ENCODE data around the gene PARD3. TPM values are rescaled to one million over a fixed set of nuclear protein-coding genes. Genes with fewer than 3 reads are reported as not detected.

PARD3 gene
- total RNA-seq, 1 experiment from 2014 or later: 46.3 TPM

DNA sequence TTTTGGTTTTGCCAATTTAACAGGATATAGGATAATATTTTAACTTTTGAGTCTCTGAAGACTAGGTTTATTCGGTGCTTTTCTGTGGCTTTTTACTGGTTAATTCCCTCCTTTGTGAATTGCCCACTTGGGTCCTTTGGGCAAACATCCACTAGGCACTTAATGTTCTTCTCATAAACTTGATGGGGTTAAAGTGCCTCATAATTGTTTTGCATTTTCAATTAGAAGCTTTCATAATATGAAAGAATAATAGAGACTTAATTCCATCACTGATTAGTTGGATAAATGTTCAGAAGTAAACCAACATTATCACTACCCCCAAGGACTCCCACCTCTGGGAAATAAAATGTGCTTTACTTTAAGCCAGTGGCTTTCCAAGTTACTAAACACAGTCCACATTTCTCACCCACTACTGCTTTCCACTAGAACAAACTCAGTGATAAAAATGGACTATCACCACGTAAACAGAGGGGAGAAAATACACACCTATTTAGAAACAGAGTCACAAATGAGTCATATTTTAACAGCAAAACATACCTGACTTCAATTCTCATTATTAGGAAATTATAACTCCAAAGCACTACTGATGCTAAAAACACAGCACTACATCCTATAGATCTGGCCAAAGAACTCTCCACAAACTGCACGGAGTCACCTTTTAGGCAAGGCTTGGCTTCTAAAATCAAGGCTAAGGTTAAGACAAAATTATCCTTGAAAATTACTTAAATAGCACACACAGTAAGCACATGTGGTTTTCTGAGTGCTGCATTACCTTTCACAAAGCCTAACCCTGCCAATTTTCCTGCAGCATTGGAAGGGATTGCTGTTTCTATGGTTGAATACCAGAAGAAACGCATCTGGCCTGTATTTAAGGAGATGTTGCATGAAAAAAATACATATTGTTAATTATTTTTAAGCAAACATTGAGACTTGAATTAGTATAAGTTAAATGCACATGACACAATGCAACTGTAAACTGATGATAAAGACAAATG, 41.2 kb downstream of the PARD3 start:
- no peak overlapping the region for H3K4me3 ChIP-seq (replicated peaks in 1 of 2; ENCODE audit: low read depth in 1 of 2, low read length in 2 of 2)
- no peak overlapping the region for H2AFZ ChIP-seq (ENCODE audit: low read depth, low read length, poor library complexity, severe bottlenecking)
- H3K9me2 ChIP-seq (ENCODE audit: insufficient read depth): no peaks in the 10 kb centered on the region
- no peak overlapping the region for H3K9ac ChIP-seq (ENCODE audit: low read length)
- ATAC-seq: no peak
- CTCF ChIA-PET: no interaction called here
- no TSS peak for BruUV-seq (replicated peaks)
- H3K9me3 ChIP-seq (ENCODE audit: control insufficient read depth in 1 of 2, insufficient read depth in 1 of 2, low read depth in 1 of 2, low read length in 2 of 2): no peaks in the 10 kb centered on the region
- H3K27ac ChIP-seq (ENCODE audit: low read depth, low read length): no peak overlapping the region
- peaks cover 19 to 25% of the 10 kb centered on the region in 2 experiments for H3K4me1 ChIP-seq (ENCODE audit: control insufficient read depth in 1 of 2, insufficient read depth in 2 of 2, low read length in 2 of 2)
- no peak for TF ChIP-seq JUND (IDR thresholded peaks at IDR 0.05)
- no peak for TF ChIP-seq ZNF274 (IDR thresholded peaks at IDR 0.05; ENCODE audit: low read depth, low read length)
- TF ChIP-seq SRF (IDR thresholded peaks at IDR 0.05; ENCODE audit: low read depth): no peak
- TF ChIP-seq EZH2phosphoT487 (IDR thresholded peaks at IDR 0.05; ENCODE audit: borderline replicate concordance): no peak
- no peak for TF ChIP-seq ZFX (IDR thresholded peaks at IDR 0.05)
- TF ChIP-seq FOSL1 (IDR thresholded peaks at IDR 0.05; ENCODE audit: low read depth): no peak
- no peak for TF ChIP-seq CEBPB (IDR thresholded peaks at IDR 0.05; ENCODE audit: low read depth)
- no peak for TF ChIP-seq POLR2AphosphoS5 (IDR thresholded peaks at IDR 0.05; ENCODE audit: low read depth, low read length)
- TF ChIP-seq POLR2A (IDR thresholded peaks at IDR 0.05; ENCODE audit: borderline replicate concordance, extremely low read depth, insufficient read depth, insufficient read length): no peak
- no peak for TF ChIP-seq TCF7L2 (IDR thresholded peaks at IDR 0.05; ENCODE audit: borderline replicate concordance, extremely low read depth, insufficient read depth, insufficient read length)
- TF ChIP-seq, protein P1, sequence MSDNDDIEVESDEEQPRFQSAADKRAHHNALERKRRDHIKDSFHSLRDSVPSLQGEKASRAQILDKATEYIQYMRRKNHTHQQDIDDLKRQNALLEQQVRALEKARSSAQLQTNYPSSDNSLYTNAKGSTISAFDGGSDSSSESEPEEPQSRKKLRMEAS (IDR thresholded peaks at IDR 0.05): no peak
- no peak for TF ChIP-seq EZH2 (IDR thresholded peaks at IDR 0.05)
- no peak for TF ChIP-seq YY1 (IDR thresholded peaks at IDR 0.05; ENCODE audit: extremely low read depth, insufficient replicate concordance, low read depth, low read length)
- no peak for TF ChIP-seq EGR1 (IDR thresholded peaks at IDR 0.05; ENCODE audit: low read depth)
- TF ChIP-seq, protein P2, sequence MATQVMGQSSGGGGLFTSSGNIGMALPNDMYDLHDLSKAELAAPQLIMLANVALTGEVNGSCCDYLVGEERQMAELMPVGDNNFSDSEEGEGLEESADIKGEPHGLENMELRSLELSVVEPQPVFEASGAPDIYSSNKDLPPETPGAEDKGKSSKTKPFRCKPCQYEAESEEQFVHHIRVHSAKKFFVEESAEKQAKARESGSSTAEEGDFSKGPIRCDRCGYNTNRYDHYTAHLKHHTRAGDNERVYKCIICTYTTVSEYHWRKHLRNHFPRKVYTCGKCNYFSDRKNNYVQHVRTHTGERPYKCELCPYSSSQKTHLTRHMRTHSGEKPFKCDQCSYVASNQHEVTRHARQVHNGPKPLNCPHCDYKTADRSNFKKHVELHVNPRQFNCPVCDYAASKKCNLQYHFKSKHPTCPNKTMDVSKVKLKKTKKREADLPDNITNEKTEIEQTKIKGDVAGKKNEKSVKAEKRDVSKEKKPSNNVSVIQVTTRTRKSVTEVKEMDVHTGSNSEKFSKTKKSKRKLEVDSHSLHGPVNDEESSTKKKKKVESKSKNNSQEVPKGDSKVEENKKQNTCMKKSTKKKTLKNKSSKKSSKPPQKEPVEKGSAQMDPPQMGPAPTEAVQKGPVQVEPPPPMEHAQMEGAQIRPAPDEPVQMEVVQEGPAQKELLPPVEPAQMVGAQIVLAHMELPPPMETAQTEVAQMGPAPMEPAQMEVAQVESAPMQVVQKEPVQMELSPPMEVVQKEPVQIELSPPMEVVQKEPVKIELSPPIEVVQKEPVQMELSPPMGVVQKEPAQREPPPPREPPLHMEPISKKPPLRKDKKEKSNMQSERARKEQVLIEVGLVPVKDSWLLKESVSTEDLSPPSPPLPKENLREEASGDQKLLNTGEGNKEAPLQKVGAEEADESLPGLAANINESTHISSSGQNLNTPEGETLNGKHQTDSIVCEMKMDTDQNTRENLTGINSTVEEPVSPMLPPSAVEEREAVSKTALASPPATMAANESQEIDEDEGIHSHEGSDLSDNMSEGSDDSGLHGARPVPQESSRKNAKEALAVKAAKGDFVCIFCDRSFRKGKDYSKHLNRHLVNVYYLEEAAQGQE (IDR thresholded peaks at IDR 0.05; ENCODE audit: low read depth): no peak
- TF ChIP-seq, protein P3, sequence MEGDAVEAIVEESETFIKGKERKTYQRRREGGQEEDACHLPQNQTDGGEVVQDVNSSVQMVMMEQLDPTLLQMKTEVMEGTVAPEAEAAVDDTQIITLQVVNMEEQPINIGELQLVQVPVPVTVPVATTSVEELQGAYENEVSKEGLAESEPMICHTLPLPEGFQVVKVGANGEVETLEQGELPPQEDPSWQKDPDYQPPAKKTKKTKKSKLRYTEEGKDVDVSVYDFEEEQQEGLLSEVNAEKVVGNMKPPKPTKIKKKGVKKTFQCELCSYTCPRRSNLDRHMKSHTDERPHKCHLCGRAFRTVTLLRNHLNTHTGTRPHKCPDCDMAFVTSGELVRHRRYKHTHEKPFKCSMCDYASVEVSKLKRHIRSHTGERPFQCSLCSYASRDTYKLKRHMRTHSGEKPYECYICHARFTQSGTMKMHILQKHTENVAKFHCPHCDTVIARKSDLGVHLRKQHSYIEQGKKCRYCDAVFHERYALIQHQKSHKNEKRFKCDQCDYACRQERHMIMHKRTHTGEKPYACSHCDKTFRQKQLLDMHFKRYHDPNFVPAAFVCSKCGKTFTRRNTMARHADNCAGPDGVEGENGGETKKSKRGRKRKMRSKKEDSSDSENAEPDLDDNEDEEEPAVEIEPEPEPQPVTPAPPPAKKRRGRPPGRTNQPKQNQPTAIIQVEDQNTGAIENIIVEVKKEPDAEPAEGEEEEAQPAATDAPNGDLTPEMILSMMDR (IDR thresholded peaks at IDR 0.05 in 2 of 3, conservative IDR thresholded peaks at IDR 0.05 in 1 of 3; ENCODE audit: borderline replicate concordance in 1 of 3, insufficient read depth in 1 of 3, low read depth in 2 of 3, low read length in 2 of 3): no peak
- no peak for TF ChIP-seq RAD21 (IDR thresholded peaks at IDR 0.05; ENCODE audit: low read depth)
- TF ChIP-seq ELF1 (IDR thresholded peaks at IDR 0.05; ENCODE audit: borderline replicate concordance, low read depth): no peak
- TF ChIP-seq SP1 (IDR thresholded peaks at IDR 0.05; ENCODE audit: low read depth): no peak
- H3K27me3 ChIP-seq (ENCODE audit: insufficient read depth, low read length): no peaks in the 10 kb centered on the region
- RAD21 ChIA-PET (ENCODE audit: low non-redundant PET in 1 of 2, low total read pairs in 2 of 2, uncharacterized antibody in 2 of 2, unreplicated experiment in 2 of 2): no interaction called here
- H3K79me2 ChIP-seq (ENCODE audit: insufficient read depth, low read length): peaks cover 75% of the 10 kb centered on the region
- no peak overlapping the region for H3K4me2 ChIP-seq (ENCODE audit: low read length)
- peaks cover 4% of the 10 kb centered on the region; the same call in 1 of the 2 replicates for H4K20me1 ChIP-seq (ENCODE audit: insufficient read depth)
- DNase-seq (ENCODE audit: low read depth, low spot score): no peak
- POLR2A ChIA-PET: no interaction called here
- intact Hi-C loops (cut with micrococcal nuclease): no loop called here
- H3K36me3 ChIP-seq (ENCODE audit: control insufficient read depth in 1 of 2, insufficient read depth in 2 of 2, low read length in 2 of 2): no peaks in the 10 kb centered on the region

Data from HCT116 (cell line).